Endodermal cell (in vitro differentiated cells): ENCODE data around the gene AIPL1. TPM values are rescaled to one million over a fixed set of nuclear protein-coding genes. Genes with fewer than 3 reads are reported as not detected.
A peak's percentile ranks its signal among the peaks of the same experiment; 100 is the strongest.

Experiments used
- DNase-seq: peaks from one replicate; pipeline ENCODE4 v3.0.0-alpha.2; 2017
- H3K27ac ChIP-seq: 2 replicates; pipeline ENCODE4 v1.5.1; 2013; ENCODE audit warnings: mild to moderate bottlenecking, low read depth, low read length, moderate library complexity
- H3K27me3 ChIP-seq: 2 replicates; pipeline ENCODE4 v1.6.1; 2013; ENCODE audit warnings: mild to moderate bottlenecking, low read length, moderate library complexity; ENCODE audit not compliant: insufficient read depth, control insufficient read depth, poor library complexity, severe bottlenecking
- H3K36me3 ChIP-seq: 2 replicates; pipeline ENCODE4 v1.7.0; 2013; ENCODE audit warnings: mild to moderate bottlenecking, low read length, moderate library complexity; ENCODE audit not compliant: control insufficient read depth, insufficient read depth
- H3K4me1 ChIP-seq: one replicate; pipeline ENCODE4 v1.7.0; 2013; ENCODE audit warnings: low read length; ENCODE audit not compliant: control insufficient read depth, insufficient read depth
- H3K4me3 ChIP-seq: 2 replicates; pipeline ENCODE4 v1.5.1; 2013; ENCODE audit warnings: mild to moderate bottlenecking, low read length, moderate library complexity
- H3K9ac ChIP-seq: 2 replicates; pipeline ENCODE4 v1.6.1; 2013; ENCODE audit warnings: mild to moderate bottlenecking, low read length, moderate library complexity; ENCODE audit not compliant: poor library complexity, severe bottlenecking; ENCODE audit errors: extremely low read depth
- H3K9me3 ChIP-seq: 2 replicates; pipeline ENCODE4 v1.6.1; 2013; ENCODE audit warnings: mild to moderate bottlenecking, low read length, moderate library complexity; ENCODE audit not compliant: control insufficient read depth
- H3K27ac Mint-ChIP-seq: 2 replicates; pipeline ENCODE4 v1.8.0; 2020; ENCODE audit warnings: mixed read lengths
- H3K27me3 Mint-ChIP-seq: 2 replicates; pipeline ENCODE4 v1.8.0; 2021; ENCODE audit warnings: mild to moderate bottlenecking, mixed read lengths; ENCODE audit not compliant: insufficient read depth
- H3K36me3 Mint-ChIP-seq: 2 replicates; pipeline ENCODE4 v1.8.0; 2020; ENCODE audit warnings: low read depth, mixed read lengths
- H3K4me1 Mint-ChIP-seq: 2 replicates; pipeline ENCODE4 v1.8.0; 2020; ENCODE audit warnings: mixed read lengths
- H3K4me3 Mint-ChIP-seq: 2 replicates; pipeline ENCODE4 v1.8.0; 2020; ENCODE audit warnings: mild to moderate bottlenecking, moderate library complexity, mixed read lengths
- H3K9me3 Mint-ChIP-seq: 2 replicates; pipeline ENCODE4 v1.8.0; 2020; ENCODE audit warnings: mild to moderate bottlenecking, mixed read lengths
- WGBS, 2 experiments: methylation state at CpG; one replicate each; pipeline versions ENCODE4 v1.1.5 to v1.1.7; 2013; ENCODE audit warnings: missing lambda C conversion rate in 2 of 2, mixed read lengths in 1 of 2; ENCODE audit not compliant: insufficient coverage in 1 of 2, insufficient read length in 1 of 2; 5-methylcytosine and 5-hydroxymethylcytosine counted together
- total RNA-seq, 2 donors: library from RNA; stranded (reverse); fragmentation: NEBNext Ultra II Directional in 1 of 2; extraction: Animal tissue kit (Norgen Biotek cat#: 25700) in 1 of 2; gene quantifications; 2 replicates in 1 of 2; 3 replicates in 1 of 2; pipeline ENCODE4 v1.2.1, GENCODE V29; 2021
- TF ChIP-seq, protein P1 (sequence below): fragments of 200-600 bp; sonication (generic); conservative IDR thresholded peaks from 2 replicates; pipeline ENCODE4 v1.5.0; 2021; ENCODE audit warnings: antibody characterized with exemption, mild to moderate bottlenecking

Gene AIPL1
- total RNA-seq, 2 donors from 2014 or later: not detected

DNA sequence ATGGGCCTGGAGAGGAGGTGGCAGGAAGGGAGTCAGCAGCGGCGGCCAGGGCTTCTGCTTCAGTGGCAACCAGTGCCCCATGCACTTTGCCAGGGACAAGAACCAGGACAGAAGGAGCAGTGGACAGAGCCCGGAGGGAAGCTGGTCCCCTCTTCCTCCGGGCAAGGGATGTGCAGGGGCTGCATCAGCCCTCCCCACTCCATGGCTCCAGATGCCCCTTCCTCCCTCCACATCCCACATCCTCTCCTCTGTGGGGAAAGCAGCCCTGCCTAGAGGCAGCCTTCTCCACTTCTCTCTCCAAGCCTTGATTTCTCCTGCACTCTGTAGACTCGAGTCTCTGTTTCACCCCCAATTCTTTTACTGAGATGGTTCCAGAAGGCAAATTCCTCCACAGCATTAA is 50.4 kb downstream of the AIPL1 start:
- H3K4me1 Mint-ChIP-seq: no peaks in the 10 kb centered on the region
- no peak overlapping the region for H3K9ac ChIP-seq
- WGBS, 2 experiments: 88% methylated on average over 5 of the region's 5 CpGs; no CpG with 5 or more reads in 1 of the 2 experiments

DNA sequence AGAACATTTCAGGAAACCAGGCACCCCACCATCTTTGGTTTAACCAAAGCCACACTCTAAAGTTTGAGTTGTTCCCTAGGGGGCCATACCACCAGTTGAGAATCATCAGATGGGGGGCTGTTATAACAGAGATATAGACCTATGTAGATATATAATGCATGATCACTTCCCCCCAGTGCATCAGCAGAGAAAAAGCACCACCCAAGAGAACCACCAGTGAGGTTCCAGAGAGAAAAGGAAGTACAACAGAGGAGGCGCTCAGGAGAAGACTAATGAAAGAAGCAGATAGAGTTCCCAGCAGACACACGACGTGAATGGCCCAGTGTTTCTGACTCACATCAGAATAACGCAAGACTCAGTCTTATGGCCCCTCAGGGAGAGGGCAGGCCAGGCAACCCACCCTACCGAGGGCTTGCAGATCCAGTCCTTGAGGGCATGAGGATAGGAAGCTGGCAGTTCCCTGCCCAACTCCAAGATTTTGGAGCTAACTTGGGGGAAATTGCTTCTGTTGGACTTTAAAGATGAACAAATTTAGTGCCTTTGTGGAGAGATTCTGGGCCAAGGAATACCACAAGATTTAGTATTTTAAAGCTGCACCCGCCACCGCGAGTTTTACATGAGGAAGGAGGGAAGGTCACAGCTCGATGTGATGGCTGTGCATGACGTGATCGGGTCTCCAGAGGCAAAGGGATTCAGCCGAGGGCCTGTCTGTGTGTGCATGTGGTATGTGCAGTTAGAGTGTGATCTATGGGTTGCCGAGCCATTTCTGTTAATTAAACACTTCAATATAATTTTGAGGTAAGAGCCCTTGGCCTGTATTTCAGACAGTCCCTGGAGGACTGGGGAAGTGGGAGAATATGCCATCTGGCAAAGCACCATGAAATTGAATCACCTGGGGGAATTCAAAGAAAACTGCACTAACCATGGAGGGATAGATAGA is 53.1 kb downstream of the AIPL1 start:
- Mint-ChIP-seq H3K4me1 (no peaks in the 10 kb centered on the region), H3K27ac (no peak overlapping the region), H3K36me3 (no peaks in the 10 kb centered on the region), H3K27me3 (no peaks in the 10 kb centered on the region), H3K4me3 (no peak overlapping the region), H3K9me3 (no peaks in the 10 kb centered on the region)
- H3K4me3 ChIP-seq: no peak overlapping the region
- WGBS, 2 experiments: 87 to 93% methylated on average over 10 to 11 of the region's 13 CpGs
- TF ChIP-seq, protein P1, sequence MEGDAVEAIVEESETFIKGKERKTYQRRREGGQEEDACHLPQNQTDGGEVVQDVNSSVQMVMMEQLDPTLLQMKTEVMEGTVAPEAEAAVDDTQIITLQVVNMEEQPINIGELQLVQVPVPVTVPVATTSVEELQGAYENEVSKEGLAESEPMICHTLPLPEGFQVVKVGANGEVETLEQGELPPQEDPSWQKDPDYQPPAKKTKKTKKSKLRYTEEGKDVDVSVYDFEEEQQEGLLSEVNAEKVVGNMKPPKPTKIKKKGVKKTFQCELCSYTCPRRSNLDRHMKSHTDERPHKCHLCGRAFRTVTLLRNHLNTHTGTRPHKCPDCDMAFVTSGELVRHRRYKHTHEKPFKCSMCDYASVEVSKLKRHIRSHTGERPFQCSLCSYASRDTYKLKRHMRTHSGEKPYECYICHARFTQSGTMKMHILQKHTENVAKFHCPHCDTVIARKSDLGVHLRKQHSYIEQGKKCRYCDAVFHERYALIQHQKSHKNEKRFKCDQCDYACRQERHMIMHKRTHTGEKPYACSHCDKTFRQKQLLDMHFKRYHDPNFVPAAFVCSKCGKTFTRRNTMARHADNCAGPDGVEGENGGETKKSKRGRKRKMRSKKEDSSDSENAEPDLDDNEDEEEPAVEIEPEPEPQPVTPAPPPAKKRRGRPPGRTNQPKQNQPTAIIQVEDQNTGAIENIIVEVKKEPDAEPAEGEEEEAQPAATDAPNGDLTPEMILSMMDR: no peak
- no peaks in the 10 kb centered on the region for H3K27me3 ChIP-seq
- peaks cover 15% of the 10 kb centered on the region for H3K9me3 ChIP-seq
- DNase-seq: peak; percentile 41
- no peak overlapping the region for H3K27ac ChIP-seq
- H3K9ac ChIP-seq: no peak overlapping the region
- no peaks in the 10 kb centered on the region for H3K4me1 ChIP-seq
- H3K36me3 ChIP-seq: no peaks in the 10 kb centered on the region

More for the DNA sequence above, 50.4 kb downstream of the AIPL1 start:
- no peaks in the 10 kb centered on the region for H3K9me3 Mint-ChIP-seq
- no peaks in the 10 kb centered on the region for H3K27me3 Mint-ChIP-seq
- Histone ChIP-seq H3K27ac (no peak overlapping the region), H3K27me3 (no peaks in the 10 kb centered on the region), H3K9me3 (no peaks in the 10 kb centered on the region), H3K36me3 (no peaks in the 10 kb centered on the region), H3K4me1 (no peaks in the 10 kb centered on the region), H3K4me3 (no peak overlapping the region)
- H3K27ac Mint-ChIP-seq: no peak overlapping the region
- peak; percentile 33 for DNase-seq
- no peaks in the 10 kb centered on the region for H3K36me3 Mint-ChIP-seq
- no peak overlapping the region for H3K4me3 Mint-ChIP-seq
- TF ChIP-seq, protein P1: no peak

DNA sequence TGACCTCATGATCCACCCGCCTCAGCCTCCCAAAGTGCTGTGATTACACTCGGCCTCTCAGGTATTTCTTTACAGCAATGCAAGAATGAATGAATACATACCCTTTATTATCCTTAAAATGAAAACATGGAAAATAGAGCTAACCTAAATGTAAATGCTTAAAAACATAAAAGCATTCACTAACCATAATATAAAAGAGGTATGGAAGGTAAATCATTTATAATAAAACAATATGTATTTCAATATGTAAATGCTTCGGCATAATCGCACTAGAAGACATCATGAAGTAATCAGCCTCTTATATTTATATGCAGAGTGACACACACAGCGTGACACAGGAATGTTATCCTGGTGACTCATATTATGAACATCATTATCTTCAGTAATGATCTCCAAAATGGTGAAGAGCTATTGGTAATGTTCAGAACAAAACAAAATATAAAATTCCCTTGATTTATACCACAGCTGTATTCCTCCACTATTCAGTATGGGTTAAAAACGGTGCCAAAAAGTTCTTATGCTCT is 53.9 kb downstream of the AIPL1 start:
- WGBS, 2 experiments: 96 to 97% methylated on average over 4 to 6 of the region's 6 CpGs
- Histone ChIP-seq H3K9ac (no peak overlapping the region), H3K36me3 (no peaks in the 10 kb centered on the region), H3K9me3 (peaks cover 15% of the 10 kb centered on the region), H3K27me3 (no peaks in the 10 kb centered on the region), H3K4me3 (no peak overlapping the region), H3K27ac (no peak overlapping the region), H3K4me1 (no peaks in the 10 kb centered on the region)
- Mint-ChIP-seq H3K36me3 (no peaks in the 10 kb centered on the region), H3K4me1 (no peaks in the 10 kb centered on the region), H3K9me3 (no peaks in the 10 kb centered on the region), H3K4me3 (no peak overlapping the region), H3K27ac (no peak overlapping the region), H3K27me3 (no peaks in the 10 kb centered on the region)
- DNase-seq: no peak
- TF ChIP-seq, protein P1: no peak
